ENCODE results near the gene SLC30A4. TPM values are rescaled to one million over a fixed set of nuclear protein-coding genes. Genes with fewer than 3 reads are reported as not detected.
"Not testable (repeated sequence)": the region's sequence is repeated elsewhere in the genome, so short reads cannot be mapped to it uniquely, and the experiment has no call there.

SLC30A4 gene
- total RNA-seq, 2 donors from 2014 or later = 0.53 to 1.2 TPM

DNA sequence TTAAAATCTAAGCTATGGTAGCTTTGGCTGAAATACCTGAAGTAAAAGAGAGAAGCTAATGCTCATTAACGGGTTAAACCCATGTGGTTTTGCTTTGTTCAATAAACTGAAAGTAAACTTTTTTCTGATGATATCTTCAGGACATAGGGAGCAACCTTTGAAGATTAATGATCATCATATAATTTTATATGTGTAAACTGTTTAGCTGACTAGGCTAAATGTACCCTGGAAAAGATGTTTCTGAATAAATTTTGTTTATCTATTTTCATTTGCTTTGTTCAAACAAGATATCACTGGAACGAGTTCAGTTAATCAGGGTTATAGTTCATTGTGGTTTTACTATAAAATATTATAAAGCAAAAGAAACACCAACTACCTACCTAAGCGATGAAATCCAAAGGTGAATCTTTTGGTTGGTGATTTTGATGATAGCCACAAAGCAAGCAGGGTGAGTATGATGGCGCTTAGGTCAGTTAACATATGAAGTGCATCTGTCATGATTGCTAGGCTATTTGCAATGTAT lies 11.7 kb downstream of the SLC30A4 start:
- TF ChIP-seq, protein P1, sequence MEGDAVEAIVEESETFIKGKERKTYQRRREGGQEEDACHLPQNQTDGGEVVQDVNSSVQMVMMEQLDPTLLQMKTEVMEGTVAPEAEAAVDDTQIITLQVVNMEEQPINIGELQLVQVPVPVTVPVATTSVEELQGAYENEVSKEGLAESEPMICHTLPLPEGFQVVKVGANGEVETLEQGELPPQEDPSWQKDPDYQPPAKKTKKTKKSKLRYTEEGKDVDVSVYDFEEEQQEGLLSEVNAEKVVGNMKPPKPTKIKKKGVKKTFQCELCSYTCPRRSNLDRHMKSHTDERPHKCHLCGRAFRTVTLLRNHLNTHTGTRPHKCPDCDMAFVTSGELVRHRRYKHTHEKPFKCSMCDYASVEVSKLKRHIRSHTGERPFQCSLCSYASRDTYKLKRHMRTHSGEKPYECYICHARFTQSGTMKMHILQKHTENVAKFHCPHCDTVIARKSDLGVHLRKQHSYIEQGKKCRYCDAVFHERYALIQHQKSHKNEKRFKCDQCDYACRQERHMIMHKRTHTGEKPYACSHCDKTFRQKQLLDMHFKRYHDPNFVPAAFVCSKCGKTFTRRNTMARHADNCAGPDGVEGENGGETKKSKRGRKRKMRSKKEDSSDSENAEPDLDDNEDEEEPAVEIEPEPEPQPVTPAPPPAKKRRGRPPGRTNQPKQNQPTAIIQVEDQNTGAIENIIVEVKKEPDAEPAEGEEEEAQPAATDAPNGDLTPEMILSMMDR (conservative IDR thresholded peaks at IDR 0.05) = no peak
- Histone ChIP-seq H3K4me3 (ENCODE audit: low read length) (no peak overlapping the region), H3K9ac (ENCODE audit: extremely low read depth, low read length, poor library complexity, severe bottlenecking) (no peak overlapping the region), H3K4me1 (ENCODE audit: control insufficient read depth, insufficient read depth, low read length) (no peaks in the 10 kb centered on the region), H3K36me3 (ENCODE audit: control insufficient read depth, insufficient read depth, low read length) (no peaks in the 10 kb centered on the region), H3K9me3 (ENCODE audit: control insufficient read depth, low read length) (no peaks in the 10 kb centered on the region), H3K27ac (ENCODE audit: low read depth, low read length) (no peak overlapping the region), H3K27me3 (ENCODE audit: control insufficient read depth, insufficient read depth, low read length, poor library complexity, severe bottlenecking) (no peaks in the 10 kb centered on the region)
- 93 to 100% methylated on average over 1 to 3 of the region's 4 CpGs for WGBS, 2 experiments (ENCODE audit: insufficient coverage in 1 of 2, insufficient read length in 1 of 2)
- no peaks in the 10 kb centered on the region for H3K36me3 Mint-ChIP-seq (ENCODE audit: low read depth)
- peaks cover 34% of the 10 kb centered on the region for H3K27me3 Mint-ChIP-seq (ENCODE audit: insufficient read depth)
- DNase-seq = no peak
- no peaks in the 10 kb centered on the region for H3K9me3 Mint-ChIP-seq
- H3K4me1 Mint-ChIP-seq = no peaks in the 10 kb centered on the region
- H3K27ac Mint-ChIP-seq = no peak overlapping the region
- H3K4me3 Mint-ChIP-seq = no peak overlapping the region

DNA sequence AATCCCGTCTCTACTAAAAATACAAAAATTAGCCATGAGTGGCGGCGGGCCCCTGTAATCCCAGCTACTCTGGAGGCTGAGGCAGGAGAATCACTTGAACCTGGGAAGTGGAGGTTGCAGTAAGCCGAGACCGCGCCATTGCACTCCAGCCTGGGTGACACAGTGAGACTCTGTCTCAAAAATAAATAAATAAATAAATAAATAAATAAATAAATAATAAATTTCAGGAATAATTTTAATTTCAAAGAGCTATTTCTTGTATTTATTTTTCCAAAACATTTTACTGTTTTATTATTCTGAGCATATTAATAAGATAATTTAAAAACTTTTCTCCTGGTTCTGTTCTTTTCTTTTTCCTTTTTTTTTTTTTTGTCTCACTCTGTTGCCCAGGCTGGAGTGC lies 15.4 kb downstream of the SLC30A4 start:
- H3K36me3 ChIP-seq (ENCODE audit: control insufficient read depth, insufficient read depth, low read length); H3K4me3 Mint-ChIP-seq; H3K4me1 Mint-ChIP-seq; H3K27ac ChIP-seq (ENCODE audit: low read depth, low read length); H3K9me3 ChIP-seq (ENCODE audit: control insufficient read depth, low read length); H3K9me3 Mint-ChIP-seq; H3K36me3 Mint-ChIP-seq (ENCODE audit: low read depth); DNase-seq; H3K27ac Mint-ChIP-seq; H3K27me3 ChIP-seq (ENCODE audit: control insufficient read depth, insufficient read depth, low read length, poor library complexity, severe bottlenecking); H3K4me3 ChIP-seq (ENCODE audit: low read length); H3K9ac ChIP-seq (ENCODE audit: extremely low read depth, low read length, poor library complexity, severe bottlenecking); H3K4me1 ChIP-seq (ENCODE audit: control insufficient read depth, insufficient read depth, low read length): not testable (repeated sequence)
- WGBS, 2 experiments (ENCODE audit: insufficient coverage in 1 of 2, insufficient read length in 1 of 2) = 80 to 98% methylated on average over 1 to 3 of the region's 6 CpGs
- H3K27me3 Mint-ChIP-seq (ENCODE audit: insufficient read depth) = peaks cover 28% of the 10 kb centered on the region

DNA sequence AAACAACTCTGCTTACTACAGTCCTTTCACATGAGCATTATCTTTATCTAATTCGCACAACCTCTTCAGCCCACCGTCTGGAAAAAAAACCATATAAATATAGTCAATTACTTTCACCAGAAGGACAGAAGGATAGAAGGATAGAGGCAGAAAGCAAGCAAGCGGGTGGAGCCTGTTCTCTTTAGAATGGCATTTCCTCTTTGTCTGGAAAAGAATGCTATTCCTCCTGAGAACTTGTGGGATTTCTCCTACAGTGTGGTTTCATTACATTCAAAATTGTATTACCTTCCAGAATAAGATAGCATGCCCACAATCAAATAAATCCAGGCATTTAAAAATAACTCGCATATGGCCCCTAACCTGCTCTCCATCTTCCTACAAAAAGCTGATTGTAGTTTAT lies 23.1 kb downstream of the SLC30A4 start:
- H3K27ac Mint-ChIP-seq = no peak overlapping the region
- H3K27me3 Mint-ChIP-seq (ENCODE audit: insufficient read depth) = no peaks in the 10 kb centered on the region
- no peaks in the 10 kb centered on the region for H3K9me3 Mint-ChIP-seq
- peaks cover 11% of the 10 kb centered on the region for H3K4me1 Mint-ChIP-seq
- Histone ChIP-seq H3K36me3 (ENCODE audit: control insufficient read depth, insufficient read depth, low read length) (no peaks in the 10 kb centered on the region), H3K9me3 (ENCODE audit: control insufficient read depth, low read length) (no peaks in the 10 kb centered on the region), H3K4me1 (ENCODE audit: control insufficient read depth, insufficient read depth, low read length) (peaks cover 5% of the 10 kb centered on the region), H3K9ac (ENCODE audit: extremely low read depth, low read length, poor library complexity, severe bottlenecking) (no peak overlapping the region), H3K4me3 (ENCODE audit: low read length) (no peak overlapping the region), H3K27me3 (ENCODE audit: control insufficient read depth, insufficient read depth, low read length, poor library complexity, severe bottlenecking) (no peaks in the 10 kb centered on the region), H3K27ac (ENCODE audit: low read depth, low read length) (no peak overlapping the region)
- TF ChIP-seq, protein P1 (conservative IDR thresholded peaks at IDR 0.05) = no peak
- no peak for DNase-seq
- 81% methylated on average over 3 of the region's 4 CpGs; no CpG with 5 or more reads in 1 of the 2 experiments for WGBS, 2 experiments (ENCODE audit: insufficient coverage in 1 of 2, insufficient read length in 1 of 2)
- H3K36me3 Mint-ChIP-seq (ENCODE audit: low read depth) = no peaks in the 10 kb centered on the region
- H3K4me3 Mint-ChIP-seq = no peak overlapping the region

DNA sequence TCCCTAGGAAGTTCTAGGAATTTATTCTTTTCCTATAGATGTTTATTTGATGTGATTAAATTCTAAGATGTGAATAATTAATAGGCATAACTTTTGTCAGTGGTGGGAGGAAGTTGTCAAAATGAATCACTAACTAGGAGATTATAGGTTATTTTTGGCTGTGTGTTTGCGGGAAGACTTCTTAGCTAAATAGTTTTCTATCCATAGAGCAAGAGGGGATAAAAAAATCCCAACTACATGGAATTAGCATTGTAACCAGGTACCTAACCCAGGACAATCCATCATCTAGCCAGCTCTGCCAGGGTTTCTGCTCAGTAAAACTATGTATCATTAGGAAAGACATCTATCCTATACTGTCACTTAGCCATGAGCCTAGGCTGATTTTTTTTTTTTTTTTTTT lies 23.9 kb downstream of the SLC30A4 start:
- H3K27ac Mint-ChIP-seq = no peak overlapping the region
- Histone ChIP-seq H3K4me1 (ENCODE audit: control insufficient read depth, insufficient read depth, low read length) (peaks cover 5% of the 10 kb centered on the region), H3K4me3 (ENCODE audit: low read length) (no peak overlapping the region), H3K27ac (ENCODE audit: low read depth, low read length) (no peak overlapping the region), H3K27me3 (ENCODE audit: control insufficient read depth, insufficient read depth, low read length, poor library complexity, severe bottlenecking) (no peaks in the 10 kb centered on the region), H3K9me3 (ENCODE audit: control insufficient read depth, low read length) (no peaks in the 10 kb centered on the region), H3K36me3 (ENCODE audit: control insufficient read depth, insufficient read depth, low read length) (no peaks in the 10 kb centered on the region), H3K9ac (ENCODE audit: extremely low read depth, low read length, poor library complexity, severe bottlenecking) (no peak overlapping the region)
- 100% methylated on average over 1 of the region's 1 CpG; no CpG with 5 or more reads in 1 of the 2 experiments for WGBS, 2 experiments (ENCODE audit: insufficient coverage in 1 of 2, insufficient read length in 1 of 2)
- no peaks in the 10 kb centered on the region for H3K36me3 Mint-ChIP-seq (ENCODE audit: low read depth)
- no peaks in the 10 kb centered on the region for H3K9me3 Mint-ChIP-seq
- no peak for DNase-seq
- no peak overlapping the region for H3K4me3 Mint-ChIP-seq
- no peaks in the 10 kb centered on the region for H3K27me3 Mint-ChIP-seq (ENCODE audit: insufficient read depth)
- TF ChIP-seq, protein P1 (conservative IDR thresholded peaks at IDR 0.05) = no peak
- H3K4me1 Mint-ChIP-seq = peaks cover 11% of the 10 kb centered on the region
